HL-60 (cell line): ENCODE measurements around the gene PLAAT2.

ENCODE experiments used
- DNase-seq, 2 experiments: peaks; one replicate each; pipeline ENCODE4 v3.0.0-alpha.2; 2010 to 2020; ENCODE audit warnings: low read depth in 1 of 2, low spot score in 1 of 2
- H3K27ac ChIP-seq: fragments of 250-450 bp; sonication (Bioruptor Pico); replicated peaks from 2 replicates; pipeline ENCODE4 v1.5.1; 2020; ENCODE audit warnings: mild to moderate bottlenecking, moderate library complexity
- H3K27me3 ChIP-seq: fragments of 250-450 bp; sonication (Bioruptor Pico); 2 replicates; pipeline ENCODE4 v1.5.1; 2021; ENCODE audit warnings: mild to moderate bottlenecking, moderate library complexity; ENCODE audit not compliant: insufficient read depth, poor library complexity, severe bottlenecking
- H3K4me3 ChIP-seq: replicated peaks from 2 replicates; pipeline ENCODE4 v1.5.1; 2011; ENCODE audit warnings: mild to moderate bottlenecking, control low read depth, low read length; ENCODE audit not compliant: insufficient read depth
- GABPA ChIP-seq: IDR thresholded peaks from 2 replicates; pipeline ENCODE4 v1.6.1; 2012; ENCODE audit warnings: low read depth
- POLR2AphosphoS5 ChIP-seq: IDR thresholded peaks from 2 replicates; pipeline ENCODE4 v1.6.1; 2012; ENCODE audit warnings: low read depth
- SPI1 ChIP-seq: IDR thresholded peaks from 2 replicates; pipeline ENCODE4 v1.6.1; 2012; ENCODE audit warnings: low read depth, mild to moderate bottlenecking, borderline replicate concordance
- TF ChIP-seq, protein P1 (sequence below): IDR thresholded peaks from 2 replicates; pipeline ENCODE4 v1.6.1; 2012; ENCODE audit warnings: low read depth; ENCODE audit not compliant: insufficient replicate concordance
- TF ChIP-seq, protein P2 (sequence below): IDR thresholded peaks from one replicate; pipeline ENCODE4 v1.5.1; 2011; ENCODE audit warnings: low read length, control low read depth, inconsistent platforms; ENCODE audit not compliant: insufficient read depth

Gene PLAAT2

DNA sequence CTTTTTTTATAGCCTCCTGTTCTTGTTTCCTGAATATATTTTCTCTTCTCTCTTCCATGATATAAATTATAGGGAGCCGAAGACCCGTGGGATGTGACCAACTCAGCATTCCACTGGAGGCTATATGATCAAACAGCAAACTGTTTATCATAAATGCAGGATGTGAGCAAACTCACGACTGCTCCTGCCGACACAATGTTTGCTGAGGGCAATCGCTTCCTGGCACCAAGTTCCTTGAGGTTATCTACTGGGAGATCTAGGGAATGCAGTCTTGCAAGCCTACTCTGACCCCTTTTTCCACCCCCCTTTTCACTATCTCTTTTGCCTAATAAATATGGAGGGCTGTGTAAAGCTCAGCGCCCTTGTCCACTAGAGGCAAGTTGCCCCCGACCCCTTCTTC lies 40.0 kb downstream of the PLAAT2 start:
- Histone ChIP-seq H3K27me3 (no peaks in the 10 kb centered on the region), H3K27ac (no peak overlapping the region), H3K4me3 (no peak overlapping the region)
- TF ChIP-seq, protein P1, sequence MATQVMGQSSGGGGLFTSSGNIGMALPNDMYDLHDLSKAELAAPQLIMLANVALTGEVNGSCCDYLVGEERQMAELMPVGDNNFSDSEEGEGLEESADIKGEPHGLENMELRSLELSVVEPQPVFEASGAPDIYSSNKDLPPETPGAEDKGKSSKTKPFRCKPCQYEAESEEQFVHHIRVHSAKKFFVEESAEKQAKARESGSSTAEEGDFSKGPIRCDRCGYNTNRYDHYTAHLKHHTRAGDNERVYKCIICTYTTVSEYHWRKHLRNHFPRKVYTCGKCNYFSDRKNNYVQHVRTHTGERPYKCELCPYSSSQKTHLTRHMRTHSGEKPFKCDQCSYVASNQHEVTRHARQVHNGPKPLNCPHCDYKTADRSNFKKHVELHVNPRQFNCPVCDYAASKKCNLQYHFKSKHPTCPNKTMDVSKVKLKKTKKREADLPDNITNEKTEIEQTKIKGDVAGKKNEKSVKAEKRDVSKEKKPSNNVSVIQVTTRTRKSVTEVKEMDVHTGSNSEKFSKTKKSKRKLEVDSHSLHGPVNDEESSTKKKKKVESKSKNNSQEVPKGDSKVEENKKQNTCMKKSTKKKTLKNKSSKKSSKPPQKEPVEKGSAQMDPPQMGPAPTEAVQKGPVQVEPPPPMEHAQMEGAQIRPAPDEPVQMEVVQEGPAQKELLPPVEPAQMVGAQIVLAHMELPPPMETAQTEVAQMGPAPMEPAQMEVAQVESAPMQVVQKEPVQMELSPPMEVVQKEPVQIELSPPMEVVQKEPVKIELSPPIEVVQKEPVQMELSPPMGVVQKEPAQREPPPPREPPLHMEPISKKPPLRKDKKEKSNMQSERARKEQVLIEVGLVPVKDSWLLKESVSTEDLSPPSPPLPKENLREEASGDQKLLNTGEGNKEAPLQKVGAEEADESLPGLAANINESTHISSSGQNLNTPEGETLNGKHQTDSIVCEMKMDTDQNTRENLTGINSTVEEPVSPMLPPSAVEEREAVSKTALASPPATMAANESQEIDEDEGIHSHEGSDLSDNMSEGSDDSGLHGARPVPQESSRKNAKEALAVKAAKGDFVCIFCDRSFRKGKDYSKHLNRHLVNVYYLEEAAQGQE = no peak
- TF ChIP-seq POLR2AphosphoS5 (no peak), SPI1 (no peak), GABPA (no peak)
- TF ChIP-seq, protein P2, sequence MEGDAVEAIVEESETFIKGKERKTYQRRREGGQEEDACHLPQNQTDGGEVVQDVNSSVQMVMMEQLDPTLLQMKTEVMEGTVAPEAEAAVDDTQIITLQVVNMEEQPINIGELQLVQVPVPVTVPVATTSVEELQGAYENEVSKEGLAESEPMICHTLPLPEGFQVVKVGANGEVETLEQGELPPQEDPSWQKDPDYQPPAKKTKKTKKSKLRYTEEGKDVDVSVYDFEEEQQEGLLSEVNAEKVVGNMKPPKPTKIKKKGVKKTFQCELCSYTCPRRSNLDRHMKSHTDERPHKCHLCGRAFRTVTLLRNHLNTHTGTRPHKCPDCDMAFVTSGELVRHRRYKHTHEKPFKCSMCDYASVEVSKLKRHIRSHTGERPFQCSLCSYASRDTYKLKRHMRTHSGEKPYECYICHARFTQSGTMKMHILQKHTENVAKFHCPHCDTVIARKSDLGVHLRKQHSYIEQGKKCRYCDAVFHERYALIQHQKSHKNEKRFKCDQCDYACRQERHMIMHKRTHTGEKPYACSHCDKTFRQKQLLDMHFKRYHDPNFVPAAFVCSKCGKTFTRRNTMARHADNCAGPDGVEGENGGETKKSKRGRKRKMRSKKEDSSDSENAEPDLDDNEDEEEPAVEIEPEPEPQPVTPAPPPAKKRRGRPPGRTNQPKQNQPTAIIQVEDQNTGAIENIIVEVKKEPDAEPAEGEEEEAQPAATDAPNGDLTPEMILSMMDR = no peak
- DNase-seq = no peak

DNA sequence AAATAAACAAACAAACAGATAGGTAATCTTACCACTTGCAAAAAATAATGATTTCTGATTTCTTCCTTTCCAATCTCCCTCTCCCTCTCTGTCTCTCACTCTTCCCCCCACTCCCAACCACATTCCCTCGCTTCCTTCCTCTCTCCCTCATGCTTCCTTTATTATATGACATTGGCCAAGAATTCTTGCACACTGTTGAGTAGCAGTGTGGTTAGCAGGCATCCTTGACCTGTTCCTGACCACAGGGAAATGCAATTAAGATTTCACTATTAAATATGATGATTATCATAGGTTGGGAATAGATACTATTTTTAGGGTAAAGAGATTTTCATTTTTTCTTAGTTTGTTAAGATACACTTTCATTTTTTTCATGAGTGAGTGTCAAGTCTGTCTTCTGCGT lies 41.3 kb downstream of the PLAAT2 start:
- H3K27me3 ChIP-seq = no peaks in the 10 kb centered on the region
- H3K27ac ChIP-seq = no peak overlapping the region

DNA sequence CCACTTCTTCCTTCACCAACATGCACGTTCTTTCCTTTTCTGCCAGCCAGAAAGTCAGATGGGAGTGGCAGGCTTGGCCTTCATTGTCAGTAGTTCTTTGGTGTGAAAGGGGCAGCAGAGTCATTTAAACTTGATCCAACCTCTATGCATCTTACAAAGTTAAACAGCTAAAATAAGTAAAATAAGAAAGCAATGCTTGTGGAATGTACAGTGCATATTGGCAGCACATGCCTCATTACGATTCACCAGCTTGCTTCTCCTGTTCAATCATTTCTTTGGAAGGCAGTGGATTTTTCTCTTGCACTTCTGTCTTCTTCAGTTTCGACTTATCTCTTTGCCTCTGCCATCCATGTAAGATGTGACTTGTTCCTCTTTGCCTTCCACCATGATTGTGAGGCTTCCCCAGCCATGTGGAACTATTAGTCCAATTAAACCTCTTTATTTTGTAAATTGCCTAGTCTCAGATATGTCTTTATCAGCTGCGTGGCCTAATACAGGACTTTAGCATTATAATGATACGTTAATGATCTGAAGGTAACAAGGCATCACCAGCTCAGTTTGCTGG lies 42.5 kb downstream of the PLAAT2 start:
- DNase-seq = no peak
- H3K27me3 ChIP-seq = no peaks in the 10 kb centered on the region
- no peak overlapping the region for H3K27ac ChIP-seq
- TF ChIP-seq, protein P2 = no peak
- TF ChIP-seq SPI1 = no peak
- H3K4me3 ChIP-seq = no peak overlapping the region

More for the DNA sequence above, 41.3 kb downstream of the PLAAT2 start:
- TF ChIP-seq, protein P1 = no peak
- no peak for TF ChIP-seq GABPA
- TF ChIP-seq POLR2AphosphoS5 = no peak
- no peak for TF ChIP-seq SPI1
- TF ChIP-seq, protein P2 = no peak
- H3K4me3 ChIP-seq = no peak overlapping the region
- no peak for DNase-seq

DNA sequence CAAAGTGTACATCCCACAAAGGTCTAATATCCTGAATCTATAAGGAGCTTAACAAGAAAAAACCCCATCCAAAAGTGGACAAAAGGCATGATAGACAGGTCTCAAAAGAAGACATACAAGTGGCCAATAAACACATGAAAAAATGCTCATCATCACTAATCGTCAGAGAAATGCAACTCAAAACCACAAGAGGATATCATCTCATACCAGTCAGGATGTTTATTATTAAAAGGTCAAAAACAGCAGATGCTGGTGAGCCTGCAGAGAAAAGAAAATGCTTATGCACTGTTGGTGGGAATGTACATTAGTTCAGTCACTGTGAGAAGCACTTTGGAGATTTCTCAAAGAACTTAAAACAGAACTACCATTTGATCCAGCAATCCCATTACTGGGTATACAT lies 44.6 kb downstream of the PLAAT2 start:
- no peak overlapping the region for H3K27ac ChIP-seq
- DNase-seq = no peak

More for the DNA sequence above, 44.6 kb downstream of the PLAAT2 start:
- Histone ChIP-seq H3K4me3 (no peak overlapping the region), H3K27me3 (no peaks in the 10 kb centered on the region)
- TF ChIP-seq GABPA (no peak), POLR2AphosphoS5 (no peak)
- TF ChIP-seq, protein P1 = no peak
- TF ChIP-seq, protein P2 = no peak
